H1 (cell line): ENCODE results near the gene LURAP1L. TPM values are rescaled to one million over a fixed set of nuclear protein-coding genes. Genes with fewer than 3 reads are reported as not detected.

Experiments used
- ATF2 ChIP-seq: IDR thresholded peaks from 2 replicates; pipeline ENCODE4 v1.6.1; 2012; ENCODE audit warnings: low read length, inconsistent platforms
- CHD1 ChIP-seq: IDR thresholded peaks from 2 replicates; pipeline ENCODE4 v1.6.1; 2012; ENCODE audit warnings: low read depth, low read length, improper control_type of control experiment
- EZH2 ChIP-seq: fragments of 200-600 bp; sonication (generic); IDR thresholded peaks from 2 replicates; pipeline ENCODE4 v1.7.1; 2012; ENCODE audit warnings: low read depth, mild to moderate bottlenecking, moderate library complexity, low read length, inconsistent platforms; ENCODE audit not compliant: severe bottlenecking
- RNF2 ChIP-seq: fragments of 200-900, 300-1000 bp; sonication (generic); IDR thresholded peaks from 2 replicates; pipeline ENCODE4 v1.7.1; 2016; ENCODE audit warnings: borderline replicate concordance, low read depth, mild to moderate bottlenecking, antibody characterized with exemption, low read length; ENCODE audit not compliant: poor library complexity, severe bottlenecking; ENCODE audit errors: missing control alignments
- SP4 ChIP-seq: IDR thresholded peaks from 2 replicates; pipeline ENCODE4 v1.6.1; 2012; ENCODE audit warnings: low read length, inconsistent platforms
- polyA plus RNA-seq, 7 experiments: library from polyadenylated mRNA; depleted of rRNA in 3 of 7; stranded (reverse) in 5 of 7; unstranded in 2 of 7; fragments of >200 nt in 5 of 7; fragments of 200-250 nt in 2 of 7; gene quantifications; 1 replicate in 5 of 7; 2 replicates in 1 of 7; 4 replicates in 1 of 7; pipeline versions ENCODE4 v1.2.1 to v1.2.3, GENCODE V29; 2011 to 2013; ENCODE audit warnings: missing spikeins in 2 of 7, mixed read lengths in 2 of 7
- total RNA-seq: library from RNA; stranded (reverse); fragmentation: NEBNext Ultra II Directional; extraction: Animal tissue kit (Norgen Biotek cat#: 25700); gene quantifications from 2 replicates; pipeline ENCODE4 v1.2.1, GENCODE V29; 2021

LURAP1L gene
- total and polyA plus RNA-seq, 2 of the 8 experiments (the other 6 are each of a cell fraction or from before 2014, with no cell fraction given), result 0.63 to 1.2 TPM

- no peak for TF ChIP-seq ATF2
- no peak for TF ChIP-seq CHD1
- TF ChIP-seq RNF2, result no peak
- TF ChIP-seq EZH2, result no peak
- TF ChIP-seq SP4, result no peak
- TF ChIP-seq, all 59 proteins: peak for 0
These were observed 26.8 kb downstream of the LURAP1L start (continued) for GRCh38 chr9:12801663-12802062.
